ENCODE results near the gene ZMYND15. TPM values are rescaled to one million over a fixed set of nuclear protein-coding genes. Genes with fewer than 3 reads are reported as not detected.
A peak's percentile ranks its signal among the peaks of the same experiment; 100 is the strongest.

The ZMYND15 gene
- polyA plus RNA-seq, 2 of the 4 experiments (the other 2 are of a cell fraction): 0.16 to 0.19 TPM

DNA sequence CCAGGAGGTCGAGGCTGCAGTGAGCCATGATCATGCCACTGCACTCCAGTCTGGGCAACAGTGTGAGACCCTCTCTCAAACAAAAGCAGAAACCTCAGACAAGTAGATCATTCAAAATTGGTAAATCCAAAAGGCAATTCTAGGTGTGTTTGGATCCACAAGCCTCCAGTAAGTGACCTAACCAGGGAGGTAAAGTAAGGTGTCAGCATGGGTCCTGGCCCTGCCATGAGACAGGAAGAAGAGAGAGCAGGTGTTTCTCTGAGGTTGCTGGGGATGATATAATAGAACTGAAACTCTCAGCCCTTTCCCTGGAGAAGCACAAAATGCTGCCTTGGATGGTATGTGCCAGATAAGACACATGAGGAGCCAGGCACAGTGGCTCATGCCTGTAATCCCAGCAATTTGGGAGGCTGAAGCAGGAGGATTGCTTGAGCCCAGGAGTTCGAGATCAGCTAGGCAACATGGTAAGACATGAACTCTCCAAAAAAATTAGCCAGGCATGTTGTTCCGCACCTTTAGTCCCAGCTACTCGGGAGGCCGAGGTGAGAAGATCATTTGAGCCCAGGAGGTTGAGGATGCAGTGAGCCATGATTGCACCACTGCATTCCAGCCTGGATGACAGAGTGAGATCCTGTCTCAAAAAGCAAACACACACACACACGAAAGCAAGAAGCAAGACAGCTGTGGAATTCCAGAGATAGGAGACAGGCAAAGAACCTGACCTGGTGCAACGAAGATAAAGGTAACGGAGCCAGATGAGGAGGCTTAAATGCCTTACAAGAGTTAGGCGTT is 38.5 kb downstream of the ZMYND15 start:
- WGBS (ENCODE audit: missing lambda C conversion rate): 49% methylated on average over 9 of the region's 9 CpGs
- ChIA-PET CTCF (interaction anchor here (0.6 to 14.7 kb wide), 7 partner anchors 11 to 253 kb away, joined by 3 to 157 read pairs (median 4); partner anchors contain the start of genes CHRNE, GLTPD2 and VMO1), POLR2A (no interaction called here)
- no peak for FAIRE-seq
- H3K4me2 ChIP-seq: 0 out of 3 replicates have a peak overlapping the region, but pooled peaks have one; percentile 3
- ATAC-seq: peak in 1 of 2 experiments; percentile 46; a peak in 3 of 6 replicates
- H3K4me1 ChIP-seq: peaks cover 9% of the 10 kb centered on the region; the same call in 2 of the 3 replicates
- H3K27ac ChIP-seq: no peak overlapping the region
- no peak for TF ChIP-seq ZC3H11A (IDR thresholded peaks at IDR 0.05)
- TF ChIP-seq PHF8 (IDR thresholded peaks at IDR 0.05; ENCODE audit: borderline replicate concordance, low read depth): no peak
- TF ChIP-seq JUN (IDR thresholded peaks at IDR 0.05): no peak
- TF ChIP-seq, protein P1, sequence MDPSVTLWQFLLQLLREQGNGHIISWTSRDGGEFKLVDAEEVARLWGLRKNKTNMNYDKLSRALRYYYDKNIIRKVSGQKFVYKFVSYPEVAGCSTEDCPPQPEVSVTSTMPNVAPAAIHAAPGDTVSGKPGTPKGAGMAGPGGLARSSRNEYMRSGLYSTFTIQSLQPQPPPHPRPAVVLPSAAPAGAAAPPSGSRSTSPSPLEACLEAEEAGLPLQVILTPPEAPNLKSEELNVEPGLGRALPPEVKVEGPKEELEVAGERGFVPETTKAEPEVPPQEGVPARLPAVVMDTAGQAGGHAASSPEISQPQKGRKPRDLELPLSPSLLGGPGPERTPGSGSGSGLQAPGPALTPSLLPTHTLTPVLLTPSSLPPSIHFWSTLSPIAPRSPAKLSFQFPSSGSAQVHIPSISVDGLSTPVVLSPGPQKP (IDR thresholded peaks at IDR 0.05; ENCODE audit: low read depth, low read length): no peak
- no peak for TF ChIP-seq CHD2 (IDR thresholded peaks at IDR 0.05; ENCODE audit: low read length, partially characterized antibody)
- TF ChIP-seq, protein P2, sequence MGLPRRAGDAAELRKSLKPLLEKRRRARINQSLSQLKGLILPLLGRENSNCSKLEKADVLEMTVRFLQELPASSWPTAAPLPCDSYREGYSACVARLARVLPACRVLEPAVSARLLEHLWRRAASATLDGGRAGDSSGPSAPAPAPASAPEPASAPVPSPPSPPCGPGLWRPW (IDR thresholded peaks at IDR 0.05): no peak
- peak in 1 of 2 experiments; percentile 17; a peak in 1 of 4 replicates for TF ChIP-seq CEBPB (IDR thresholded peaks at IDR 0.05)
- no peaks in the 10 kb centered on the region for H3K9me3 ChIP-seq
- no peak overlapping the region for H3K4me3 ChIP-seq
- no peak for DNase-seq (ENCODE audit: low read depth in 1 of 2, low spot score in 1 of 2)

- ChIA-PET POLR2A (interaction anchor here (1.3 kb wide), 1 partner anchor 9 kb away, joined by 12 read pairs; no protein-coding TSS in a partner anchor), CTCF (interaction anchor here (0.5 to 14.7 kb wide), 14 partner anchors 8 to 215 kb away, joined by 3 to 157 read pairs (median 4); partner anchors contain the start of genes ARRB2, CHRNE, GLTPD2 and VMO1)
- FAIRE-seq (no peak), DNase-seq (ENCODE audit: low read depth in 1 of 2, low spot score in 1 of 2) (no peak), ATAC-seq (no peak)
- TF ChIP-seq USF2 (IDR thresholded peaks at IDR 0.05): no peak
- 80% methylated on average over 11 of the region's 11 CpGs for WGBS (ENCODE audit: missing lambda C conversion rate)
- Histone ChIP-seq H3K9me3 (no peaks in the 10 kb centered on the region), H3K4me3 (no peak overlapping the region), H3K27ac (no peak overlapping the region), H3K4me2 (no peak overlapping the region), H3K4me1 (peaks cover 9% of the 10 kb centered on the region; the same call in 2 of the 3 replicates)
Observed at GRCh38 chr17:4780325-4780955, 40.8 kb downstream of the ZMYND15 start.

DNA sequence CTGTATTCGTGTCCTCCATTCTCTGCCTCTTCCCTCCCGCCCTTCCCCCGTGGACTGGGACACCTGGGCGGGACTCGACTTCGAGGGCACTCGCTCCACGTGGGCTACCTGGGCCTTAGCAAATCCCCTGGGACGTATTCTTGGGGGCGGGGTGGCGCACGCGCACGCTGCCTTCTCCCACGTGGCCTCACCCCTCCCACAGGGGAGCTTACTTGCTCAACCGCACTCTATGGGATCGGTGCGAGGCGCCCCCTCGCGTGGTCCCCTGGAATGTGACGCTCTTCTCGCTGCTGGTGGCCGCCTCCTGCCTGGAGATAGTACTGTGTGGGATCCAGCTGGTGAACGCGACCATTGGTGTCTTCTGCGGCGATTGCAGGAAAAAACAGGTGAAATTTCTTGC is 43.0 kb downstream of the ZMYND15 start:
- POLR2A ChIA-PET: interaction anchor here (0.6 kb wide), 1 partner anchor 61 kb away, joined by 5 read pairs; no protein-coding TSS in a partner anchor
- 68% methylated on average over 28 of the region's 28 CpGs for WGBS (ENCODE audit: missing lambda C conversion rate)
- peak in 1 of 2 experiments; percentile 11; a peak in 1 of 6 replicates for ATAC-seq

GRCh38 chr17:4785311-4786105 is 45.9 kb downstream of the ZMYND15 start:
- H3K9me3 ChIP-seq: no peaks in the 10 kb centered on the region
- H3K4me3 ChIP-seq: no peak overlapping the region
- WGBS (ENCODE audit: missing lambda C conversion rate): 94% methylated on average over 61 of the region's 61 CpGs
- TF ChIP-seq MAX (IDR thresholded peaks at IDR 0.05): no peak
- TF ChIP-seq HOXA7 (CRISPR knock-in tag; IDR thresholded peaks at IDR 0.05): no peak
- peak; percentile 25; the same call in 1 of the 2 replicates for TF ChIP-seq POLR2A (IDR thresholded peaks at IDR 0.05; ENCODE audit: low read length)
- H3K27ac ChIP-seq: no peak overlapping the region
- ATAC-seq: no peak
- POLR2A ChIA-PET: no interaction called here
- H3K4me2 ChIP-seq: no peak overlapping the region
- DNase-seq (ENCODE audit: low read depth in 1 of 2, low spot score in 1 of 2): no peak
- peaks cover 20% of the 10 kb centered on the region for H3K4me1 ChIP-seq
- CTCF ChIA-PET: interaction anchor here (0.5 to 9.4 kb wide), 8 partner anchors 10 to 101 kb away, joined by 3 to 271 read pairs (median 8); partner anchors contain the start of genes ARRB2 and MED11
- FAIRE-seq: no peak

More for the DNA sequence above, 43.0 kb downstream of the ZMYND15 start:
- Histone ChIP-seq H3K9me3 (no peaks in the 10 kb centered on the region), H3K27ac (no peak overlapping the region), H3K4me2 (no peak overlapping the region), H3K4me1 (peaks cover 13% of the 10 kb centered on the region; the same call in 2 of the 3 replicates), H3K4me3 (no peak overlapping the region)
- TF ChIP-seq MAZ (IDR thresholded peaks at IDR 0.05; ENCODE audit: borderline replicate concordance, low read depth, low read length) (no peak), SMC3 (IDR thresholded peaks at IDR 0.05) (no peak), TFCP2L1 (CRISPR knock-in tag; IDR thresholded peaks at IDR 0.05) (no peak), CHD4 (IDR thresholded peaks at IDR 0.05; ENCODE audit: borderline replicate concordance) (no peak)
- FAIRE-seq (no peak), DNase-seq (ENCODE audit: low read depth in 1 of 2, low spot score in 1 of 2) (no peak)
- CTCF ChIA-PET: interaction anchor here (0.6 to 9.4 kb wide), 6 partner anchors 10 to 207 kb away, joined by 3 to 271 read pairs (median 6); partner anchors contain the start of genes ARRB2 and MED11

Data from A549 (cell line).